Measurements from ENCODE around the gene MPV17. TPM values are rescaled to one million over a fixed set of nuclear protein-coding genes. Genes with fewer than 3 reads are reported as not detected.
"Not testable (repeated sequence)": the region's sequence is repeated elsewhere in the genome, so short reads cannot be mapped to it uniquely, and the experiment has no call there.

The MPV17 gene
- 53.5 TPM for total RNA-seq

GRCh38 chr2:27322766-27323595, at the start of gene MPV17:
TSS of gene MPV17 (minus strand) at chr2:27323097. CDS start at chr2:27322517, 580 bp downstream.
- DNase-seq (ENCODE audit: low spot score): peak; percentile 96
- peak; percentile 99 for ATAC-seq
- intact Hi-C loops (cut with DNase I): no loop called here

GRCh38 chr2:27370816-27371620, 48.1 kb upstream of the MPV17 start:
- ATAC-seq (no peak), DNase-seq (ENCODE audit: low spot score) (no peak)
- intact Hi-C loops (cut with DNase I): no loop called here

- ATAC-seq (peak; percentile 98), DNase-seq (ENCODE audit: low spot score) (peak; percentile 99)
- intact Hi-C loops (cut with DNase I): no loop called here
Measured at GRCh38 chr2:27370026-27370815, 47.3 kb upstream of the MPV17 start, which contains the start of the genes EIF2B4 and SNX17. TSS of gene EIF2B4 (minus strand) at chr2:27370338. CDS start at chr2:27370314, 24 bp downstream. TSS of gene SNX17 (plus strand) at chr2:27370616. CDS start at chr2:27370744, 128 bp downstream.

- DNase-seq (ENCODE audit: low spot score): no peak
- ATAC-seq: peak; percentile 18
- intact Hi-C loops (cut with DNase I): no loop called here
Measured at GRCh38 chr2:27369471-27370025, 46.7 kb upstream of the MPV17 start.

GRCh38 chr2:27363933-27364332, 41.0 kb upstream of the MPV17 start:
- ATAC-seq (no peak), DNase-seq (ENCODE audit: low spot score) (no peak)
- intact Hi-C loops (cut with DNase I): no loop called here

GRCh38 chr2:27362678-27363420, 40.0 kb upstream of the MPV17 start:
- intact Hi-C loops (cut with DNase I): no loop called here
- ATAC-seq: no peak

GRCh38 chr2:27356382-27357181, 33.7 kb upstream of the MPV17 start, which contains the start of gene GTF3C2:
TSS of gene GTF3C2 (minus strand) at chr2:27356764. CDS start at chr2:27343554, 13,210 bp downstream.
- intact Hi-C loops (cut with DNase I): no loop called here
- ATAC-seq (peak; percentile 97), DNase-seq (ENCODE audit: low spot score) (peak; percentile 95)

More at GRCh38 chr2:27362678-27363420, 40.0 kb upstream of the MPV17 start:
- DNase-seq (ENCODE audit: low spot score): no peak

GRCh38 chr2:27356056-27356381, 33.1 kb upstream of the MPV17 start:
- DNase-seq (ENCODE audit: low spot score): no peak
- ATAC-seq: peak; percentile 39
- intact Hi-C loops (cut with DNase I): no loop called here

- intact Hi-C loops (cut with DNase I): no loop called here
- ATAC-seq: no peak
- DNase-seq (ENCODE audit: low spot score): no peak
Measured at GRCh38 chr2:27354597-27354927, 31.7 kb upstream of the MPV17 start.

- ATAC-seq (no peak), DNase-seq (ENCODE audit: low spot score) (no peak)
- intact Hi-C loops (cut with DNase I): no loop called here
Measured at GRCh38 chr2:27353762-27354596, 31.1 kb upstream of the MPV17 start.

GRCh38 chr2:27353386-27353761, 30.5 kb upstream of the MPV17 start:
- ATAC-seq; DNase-seq (ENCODE audit: low spot score); intact Hi-C loops (cut with DNase I): not testable (repeated sequence)

- intact Hi-C loops (cut with DNase I): no loop called here
- no peak for DNase-seq (ENCODE audit: low spot score)
- no peak for ATAC-seq
Measured at GRCh38 chr2:27351802-27352598, 29.1 kb upstream of the MPV17 start.

GRCh38 chr2:27350106-27350693, 27.3 kb upstream of the MPV17 start:
- intact Hi-C loops (cut with DNase I): no loop called here
- DNase-seq (ENCODE audit: low spot score): no peak
- no peak for ATAC-seq

GRCh38 chr2:27347641-27348040, 24.7 kb upstream of the MPV17 start:
- no peak for DNase-seq (ENCODE audit: low spot score)
- ATAC-seq: peak; percentile 62
- intact Hi-C loops (cut with DNase I): no loop called here

GRCh38 chr2:27336173-27336572, 13.3 kb upstream of the MPV17 start:
- intact Hi-C loops (cut with DNase I): no loop called here
- DNase-seq (ENCODE audit: low spot score) (no peak), ATAC-seq (no peak)

- intact Hi-C loops (cut with DNase I): no loop called here
- DNase-seq (ENCODE audit: low spot score) (no peak), ATAC-seq (no peak)
Measured at GRCh38 chr2:27335311-27335710, 12.4 kb upstream of the MPV17 start.

All from sciatic nerve (tissue), 2 donors.